VCaP (cell line): ENCODE data around the gene SPC25.
"Not testable (repeated sequence)": the region's sequence is repeated elsewhere in the genome, so short reads cannot be mapped to it uniquely, and the experiment has no call there.

Experiments
- H3K27ac ChIP-seq: fragments of 450-650 bp; 2 replicates; pipeline ENCODE4 v1.5.1; 2017
- TF ChIP-seq, protein P1 (sequence below): fragments of 450-650 bp; conservative IDR thresholded peaks from 2 replicates; pipeline ENCODE4 v1.5.1; 2017; ENCODE audit warnings: mild to moderate bottlenecking, moderate library complexity

The SPC25 gene

DNA sequence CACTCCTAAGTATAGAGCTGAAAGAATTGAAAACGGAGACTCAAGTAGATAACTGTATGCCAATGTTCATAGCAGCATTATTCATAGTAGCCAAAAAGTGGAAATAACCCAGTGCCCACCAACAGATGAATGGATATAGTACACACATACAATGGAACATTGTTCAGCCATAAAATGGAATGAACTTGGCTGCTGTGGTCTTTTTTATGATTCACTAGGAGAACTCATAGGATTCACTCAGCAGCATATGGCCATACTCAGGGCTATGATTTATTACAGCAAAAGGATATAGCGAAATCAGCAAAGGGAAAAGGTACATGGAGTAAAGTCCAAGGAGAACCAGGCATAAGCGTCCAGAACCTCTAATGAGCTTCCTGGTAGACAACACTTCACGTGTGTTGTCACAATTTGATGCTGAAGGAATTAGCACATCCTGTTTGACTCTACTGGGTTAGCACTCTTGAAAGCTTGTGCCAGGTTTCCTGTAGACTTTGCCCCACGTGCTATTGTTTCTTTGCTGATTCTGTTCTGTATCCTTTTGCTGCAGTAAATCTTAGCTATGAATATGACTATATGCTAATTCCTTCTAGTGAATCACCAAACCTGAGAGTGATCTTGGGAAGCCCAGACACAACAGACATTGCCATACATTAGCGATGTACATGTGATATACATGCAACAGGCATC is 15.7 kb downstream of the SPC25 start:
- H3K27ac ChIP-seq = no peak overlapping the region
- TF ChIP-seq, protein P1, sequence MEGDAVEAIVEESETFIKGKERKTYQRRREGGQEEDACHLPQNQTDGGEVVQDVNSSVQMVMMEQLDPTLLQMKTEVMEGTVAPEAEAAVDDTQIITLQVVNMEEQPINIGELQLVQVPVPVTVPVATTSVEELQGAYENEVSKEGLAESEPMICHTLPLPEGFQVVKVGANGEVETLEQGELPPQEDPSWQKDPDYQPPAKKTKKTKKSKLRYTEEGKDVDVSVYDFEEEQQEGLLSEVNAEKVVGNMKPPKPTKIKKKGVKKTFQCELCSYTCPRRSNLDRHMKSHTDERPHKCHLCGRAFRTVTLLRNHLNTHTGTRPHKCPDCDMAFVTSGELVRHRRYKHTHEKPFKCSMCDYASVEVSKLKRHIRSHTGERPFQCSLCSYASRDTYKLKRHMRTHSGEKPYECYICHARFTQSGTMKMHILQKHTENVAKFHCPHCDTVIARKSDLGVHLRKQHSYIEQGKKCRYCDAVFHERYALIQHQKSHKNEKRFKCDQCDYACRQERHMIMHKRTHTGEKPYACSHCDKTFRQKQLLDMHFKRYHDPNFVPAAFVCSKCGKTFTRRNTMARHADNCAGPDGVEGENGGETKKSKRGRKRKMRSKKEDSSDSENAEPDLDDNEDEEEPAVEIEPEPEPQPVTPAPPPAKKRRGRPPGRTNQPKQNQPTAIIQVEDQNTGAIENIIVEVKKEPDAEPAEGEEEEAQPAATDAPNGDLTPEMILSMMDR = no peak

DNA sequence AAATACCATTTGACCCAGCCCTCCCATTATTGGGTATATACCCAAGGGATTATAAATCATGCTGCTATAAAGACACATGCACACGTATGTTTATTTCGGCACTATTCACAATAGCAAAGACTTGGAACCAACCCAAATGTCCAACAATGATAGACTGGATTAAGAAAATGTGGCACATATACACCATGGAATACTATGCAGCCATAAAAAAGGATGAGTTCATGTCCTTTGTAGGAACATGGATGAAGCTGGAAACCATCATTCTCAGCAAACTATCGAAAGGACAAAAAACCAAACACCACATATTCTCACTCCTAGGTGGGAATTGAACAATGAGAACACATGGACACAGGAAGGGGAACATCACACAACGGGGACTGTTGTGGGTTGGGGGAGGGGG is 19.4 kb downstream of the SPC25 start:
- not testable (repeated sequence) for H3K27ac ChIP-seq

- not testable (repeated sequence) for H3K27ac ChIP-seq
Observed at GRCh38 chr2:168870369-168870768, 19.9 kb downstream of the SPC25 start.

DNA sequence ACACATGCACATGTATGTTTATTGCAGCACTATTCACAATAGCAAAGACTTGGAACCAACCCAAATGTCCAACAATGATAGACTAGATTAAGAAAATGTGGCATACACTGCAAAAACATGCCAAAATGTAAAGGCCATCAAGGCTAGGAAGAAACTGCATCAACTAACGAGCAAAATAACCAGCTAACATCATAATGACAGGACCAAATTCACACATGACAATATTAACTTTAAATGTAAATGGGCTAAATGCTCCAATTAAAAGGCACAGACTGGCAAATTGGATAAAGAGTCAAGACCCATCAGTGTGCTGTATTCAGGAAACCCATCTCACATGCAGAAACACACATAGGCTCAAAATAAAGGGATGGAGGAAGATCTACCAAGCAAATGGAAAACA is 23.1 kb downstream of the SPC25 start:
- not testable (repeated sequence) for H3K27ac ChIP-seq

GRCh38 chr2:168858146-168858545 is 32.1 kb downstream of the SPC25 start:
- H3K27ac ChIP-seq = no peak overlapping the region
- TF ChIP-seq, protein P1 = no peak

DNA sequence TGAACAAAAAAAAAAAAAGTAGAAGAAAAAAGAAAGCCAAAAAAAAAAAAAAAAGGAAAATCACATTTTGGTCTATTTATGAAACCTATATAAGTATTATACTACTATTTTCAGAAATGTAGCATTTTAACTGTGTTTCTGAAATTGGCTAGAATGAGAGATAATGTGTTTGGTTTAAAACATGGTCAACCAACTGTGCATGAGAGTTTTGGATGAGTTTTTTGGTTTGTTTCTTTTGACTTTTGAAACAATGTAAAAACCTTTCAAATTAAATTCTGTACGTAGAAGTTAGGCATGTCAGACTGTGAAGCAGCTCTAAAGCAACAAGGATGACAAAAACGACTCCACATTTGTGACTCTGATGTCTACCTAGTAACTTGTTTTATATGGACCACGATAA is 34.6 kb downstream of the SPC25 start:
- TF ChIP-seq, protein P1 = no peak
- H3K27ac ChIP-seq = no peak overlapping the region

DNA sequence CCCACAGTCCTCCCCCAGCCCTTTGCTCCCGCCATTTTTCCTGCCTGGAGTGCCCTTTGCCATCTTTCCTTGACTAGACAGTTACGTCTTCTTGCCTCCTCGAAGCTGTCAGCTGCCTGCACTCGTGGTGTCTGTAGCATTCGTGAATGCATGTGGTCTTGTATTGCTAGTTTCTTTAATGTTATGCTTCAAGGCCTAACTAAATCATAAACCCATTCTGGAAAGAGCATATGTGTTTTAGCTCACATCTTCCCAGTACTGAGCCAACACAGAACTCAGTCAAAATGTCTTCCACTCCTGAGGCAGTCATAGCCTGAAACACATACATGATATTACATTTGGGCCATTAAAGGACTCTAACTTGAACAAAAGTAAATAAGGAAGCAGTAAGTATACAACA is 35.6 kb downstream of the SPC25 start:
- TF ChIP-seq, protein P1 = no peak
- no peak overlapping the region for H3K27ac ChIP-seq

GRCh38 chr2:168853471-168853870 is 36.8 kb downstream of the SPC25 start:
- TF ChIP-seq, protein P1 = no peak

GRCh38 chr2:168852481-168852880 is 37.7 kb downstream of the SPC25 start:
- H3K27ac ChIP-seq = no peak overlapping the region
- TF ChIP-seq, protein P1 = no peak

More at GRCh38 chr2:168853471-168853870, 36.8 kb downstream of the SPC25 start:
- H3K27ac ChIP-seq = no peak overlapping the region
